Sigmoid colon (tissue), 7 donors: ENCODE measurements around the gene CD99. TPM values are rescaled to one million over a fixed set of nuclear protein-coding genes. Genes with fewer than 3 reads are reported as not detected.

Source experiments
- DNase-seq: peaks from one replicate; pipeline ENCODE4 v3.0.0-alpha.2; 2019
- H3K27ac ChIP-seq, 4 donors: fragments of 200-600 bp; sonication (generic); one replicate each; pipeline ENCODE4 v1.5.1; 2016 to 2019; ENCODE audit warnings: mild to moderate bottlenecking in 1 of 4
- H3K27me3 ChIP-seq, 3 donors: fragments of 200-600 bp; sonication (generic); one replicate each; pipeline ENCODE4 v1.5.1; 2019; ENCODE audit warnings: mild to moderate bottlenecking in 1 of 3
- H3K36me3 ChIP-seq, 4 donors: fragments of 200-600 bp; sonication (generic); one replicate each; pipeline ENCODE4 v1.5.1; 2016 to 2019
- H3K4me1 ChIP-seq, 4 donors: fragments of 200-600 bp; sonication (generic); one replicate each; pipeline ENCODE4 v1.5.1; 2017 to 2019
- H3K4me3 ChIP-seq, 4 donors: fragments of 200-600 bp; sonication (generic); one replicate each; pipeline ENCODE4 v1.5.1; 2017 to 2019; ENCODE audit warnings: mild to moderate bottlenecking in 2 of 4, moderate library complexity in 1 of 4
- H3K9me3 ChIP-seq, 4 donors: fragments of 200-600 bp in 3 of 4; sonication (generic) in 3 of 4; one replicate each; pipeline versions ENCODE4 v1.5.1 to v1.6.1; 2013 to 2019
- CTCF ChIP-seq, 4 experiments: fragments of 450-650 bp in 3 of 4; fragments of 200-600 bp in 1 of 4; IDR thresholded peaks; one replicate each; pipeline ENCODE4 v1.5.1; 2016 to 2019; ENCODE audit warnings: antibody characterized with exemption in 4 of 4, mild to moderate bottlenecking in 3 of 4, moderate library complexity in 2 of 4
- EP300 ChIP-seq, 4 donors: sonication (generic); formaldehyde crosslinking; IDR thresholded peaks; one replicate each; pipeline ENCODE4 v1.6.1; 2017; ENCODE audit warnings: antibody characterized with exemption in 4 of 4
- POLR2A ChIP-seq, 2 donors: fragments of 450-650 bp; IDR thresholded peaks; one replicate each; pipeline ENCODE4 v1.6.1; 2016; ENCODE audit warnings: antibody characterized with exemption in 2 of 2, mild to moderate bottlenecking in 2 of 2, moderate library complexity in 2 of 2
- POLR2AphosphoS5 ChIP-seq, 4 donors: sonication (generic); formaldehyde crosslinking; IDR thresholded peaks; one replicate each; pipeline ENCODE4 v1.6.1; 2017; ENCODE audit warnings: antibody characterized with exemption in 4 of 4
- WGBS, 2 donors: extraction: QIAGEN DNeasy Blood & Tissue Kit; methylation state at CpG; one replicate each; pipeline ENCODE4 v1.1.7; 2013; 5-methylcytosine and 5-hydroxymethylcytosine counted together
- intact Hi-C: fragments of 100-400 bp; cut with DNase I; formaldehyde crosslinking; loops from one replicate; pipeline ENCODE4 v1.15.1; 2023
- polyA plus RNA-seq, 3 donors: library from polyadenylated mRNA; stranded (reverse); fragments of 200-250 nt; gene quantifications; one replicate each; pipeline ENCODE4 v1.2.3, GENCODE V29; 2013
- total RNA-seq, 4 donors: library from RNA; depleted of rRNA; stranded (reverse); fragments of >200 nt; gene quantifications; one replicate each; pipeline ENCODE4 v1.1.0, GENCODE V29; 2016
- donor health status: healthy with polysubstance abuse.
- donor health status: Bipolar disorder and iron deficiency.
- donor health status: healthy.

The CD99 gene
- total and polyA plus RNA-seq, 7 donors = 77.2 to 552 (median 285) TPM

GRCh38 chrX:2685886-2686285, 5.2 kb upstream of the CD99 start:
- Histone ChIP-seq H3K9me3 (no peaks in the 10 kb centered on the region), H3K27ac (no peak overlapping the region), H3K36me3 (no peaks in the 10 kb centered on the region), H3K4me1 (peaks cover 0 to 22% (median 9%) of the 10 kb centered on the region in 4 donors), H3K4me3 (no peak overlapping the region), H3K27me3 (no peaks in the 10 kb centered on the region)
- WGBS, 2 donors = 93 to 95% methylated on average over 5 of the region's 5 CpGs
- intact Hi-C loops = no loop called here
- no peak for DNase-seq
- TF ChIP-seq CTCF (IDR thresholded peaks at IDR 0.05) = no peak
- TF ChIP-seq POLR2AphosphoS5 (IDR thresholded peaks at IDR 0.05) = no peak
- TF ChIP-seq EP300 (IDR thresholded peaks at IDR 0.05) = no peak
- no peak for TF ChIP-seq POLR2A (IDR thresholded peaks at IDR 0.05)

GRCh38 chrX:2689773-2690666, 1.1 kb upstream of the CD99 start:
- H3K27ac ChIP-seq = peak overlapping the region; percentile 82 to 97 (median 90)
- 40 to 69% methylated on average over 37 of the region's 37 CpGs for WGBS, 2 donors
- peaks cover 0 to 38% (median 28%) of the 10 kb centered on the region in 4 donors for H3K4me1 ChIP-seq
- intact Hi-C loops = loop anchor here (5.0 to 10.0 kb wide), 4 partner anchors 83 to 1238 kb away; partner anchors contain the start of gene ASMTL
- H3K36me3 ChIP-seq = no peaks in the 10 kb centered on the region
- no peak for DNase-seq
- peak overlapping the region in 3 of 4 donors; percentile 87 to 99 (median 99) for H3K4me3 ChIP-seq
- no peaks in the 10 kb centered on the region for H3K27me3 ChIP-seq
- TF ChIP-seq POLR2AphosphoS5 (IDR thresholded peaks at IDR 0.05) (no peak), EP300 (IDR thresholded peaks at IDR 0.05) (no peak), POLR2A (IDR thresholded peaks at IDR 0.05) (no peak), CTCF (IDR thresholded peaks at IDR 0.05) (no peak)
- no peaks in the 10 kb centered on the region for H3K9me3 ChIP-seq

GRCh38 chrX:2691543-2692220, 587 bp downstream of the CD99 start:
- Histone ChIP-seq H3K4me1 (peaks cover 0 to 55% (median 44%) of the 10 kb centered on the region in 4 donors), H3K27me3 (no peaks in the 10 kb centered on the region), H3K4me3 (peak overlapping the region; percentile 75 to 99 (median 93)), H3K36me3 (peaks cover 0 to 2% (median 0%) of the 10 kb centered on the region in 4 donors), H3K27ac (peak overlapping the region; percentile 82 to 97 (median 90)), H3K9me3 (no peaks in the 10 kb centered on the region)
- intact Hi-C loops = loop anchor here (5.0 to 10.0 kb wide), 4 partner anchors 84 to 1239 kb away; partner anchors contain the start of gene ASMTL
- TF ChIP-seq POLR2A (IDR thresholded peaks at IDR 0.05) (no peak), POLR2AphosphoS5 (IDR thresholded peaks at IDR 0.05) (no peak), CTCF (IDR thresholded peaks at IDR 0.05) (no peak), EP300 (IDR thresholded peaks at IDR 0.05) (no peak)
- WGBS, 2 donors = 0% methylated on average over 42 of the region's 42 CpGs
- DNase-seq = peak; percentile 76

- Histone ChIP-seq H3K4me1 (peaks cover 0 to 63% (median 52%) of the 10 kb centered on the region in 4 donors), H3K27ac (peak overlapping the region; percentile 82 to 97 (median 90)), H3K36me3 (peaks cover 0 to 5% (median 0%) of the 10 kb centered on the region in 4 donors), H3K27me3 (no peaks in the 10 kb centered on the region), H3K9me3 (no peaks in the 10 kb centered on the region), H3K4me3 (peak overlapping the region; percentile 75 to 99 (median 93))
- intact Hi-C loops = loop anchor here (5.0 to 10.0 kb wide), 4 partner anchors 85 to 1240 kb away; partner anchors contain the start of gene ASMTL
- no peak for DNase-seq
- TF ChIP-seq POLR2AphosphoS5 (IDR thresholded peaks at IDR 0.05) = no peak
- TF ChIP-seq CTCF (IDR thresholded peaks at IDR 0.05) = no peak
- TF ChIP-seq POLR2A (IDR thresholded peaks at IDR 0.05) = no peak
- TF ChIP-seq EP300 (IDR thresholded peaks at IDR 0.05) = no peak
- WGBS, 2 donors = 7 to 9% methylated on average over 24 of the region's 24 CpGs
These were observed 1.4 kb downstream of the CD99 start for GRCh38 chrX:2692221-2693112.
